ENCODE data around the gene CNDP2. TPM values are rescaled to one million over a fixed set of nuclear protein-coding genes. Genes with fewer than 3 reads are reported as not detected.
"Not testable (repeated sequence)": the region's sequence is repeated elsewhere in the genome, so short reads cannot be mapped to it uniquely, and the experiment has no call there.

Gene CNDP2
- total RNA-seq, 1 donor from 2014 or later = 75.2 TPM

DNA sequence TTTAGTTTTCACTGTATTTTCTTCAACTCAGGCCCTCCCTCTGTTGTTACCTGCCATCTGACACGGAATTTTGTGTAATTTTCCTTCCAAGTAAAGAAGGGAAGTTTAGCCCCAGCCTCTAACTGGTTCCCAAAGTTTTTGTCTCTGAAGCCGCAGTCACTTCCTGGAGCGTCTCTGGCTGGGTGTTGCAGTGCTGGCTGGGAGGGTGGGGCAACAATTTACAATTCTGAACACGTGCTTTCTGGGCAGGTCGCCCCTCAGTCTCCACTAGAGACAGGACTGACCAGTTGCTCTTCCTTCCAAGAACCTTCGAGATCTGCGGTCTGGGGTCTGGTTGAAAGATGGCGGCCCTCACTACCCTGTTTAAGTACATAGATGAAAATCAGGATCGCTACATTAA lies 3.5 kb downstream of the CNDP2 start:
- Mint-ChIP-seq H3K27ac (ENCODE audit: unreplicated experiment) (peak overlapping the region; percentile 42), H3K4me3 (ENCODE audit: unreplicated experiment) (peak overlapping the region; percentile 8), H3K4me1 (ENCODE audit: unreplicated experiment) (peaks cover 28% of the 10 kb centered on the region), H3K27me3 (ENCODE audit: unreplicated experiment) (no peaks in the 10 kb centered on the region), H3K36me3 (ENCODE audit: unreplicated experiment) (peaks cover 17% of the 10 kb centered on the region), H3K9me3 (ENCODE audit: unreplicated experiment) (no peaks in the 10 kb centered on the region)
- DNase-seq (ENCODE audit: extremely low spot score, unreplicated experiment) = no peak
- no peak for TF ChIP-seq CTCF (IDR thresholded peaks at IDR 0.05)

GRCh38 chr18:74500372-74500771 lies 4.2 kb downstream of the CNDP2 start:
- H3K4me1 Mint-ChIP-seq (ENCODE audit: unreplicated experiment) = peaks cover 27% of the 10 kb centered on the region
- no peak overlapping the region for H3K4me3 Mint-ChIP-seq (ENCODE audit: unreplicated experiment)
- no peak for DNase-seq (ENCODE audit: extremely low spot score, unreplicated experiment)
- no peaks in the 10 kb centered on the region for H3K9me3 Mint-ChIP-seq (ENCODE audit: unreplicated experiment)
- H3K27ac Mint-ChIP-seq (ENCODE audit: unreplicated experiment) = no peak overlapping the region
- H3K27me3 Mint-ChIP-seq (ENCODE audit: unreplicated experiment) = no peaks in the 10 kb centered on the region
- TF ChIP-seq CTCF (IDR thresholded peaks at IDR 0.05) = no peak
- H3K36me3 Mint-ChIP-seq (ENCODE audit: unreplicated experiment) = peaks cover 20% of the 10 kb centered on the region

DNA sequence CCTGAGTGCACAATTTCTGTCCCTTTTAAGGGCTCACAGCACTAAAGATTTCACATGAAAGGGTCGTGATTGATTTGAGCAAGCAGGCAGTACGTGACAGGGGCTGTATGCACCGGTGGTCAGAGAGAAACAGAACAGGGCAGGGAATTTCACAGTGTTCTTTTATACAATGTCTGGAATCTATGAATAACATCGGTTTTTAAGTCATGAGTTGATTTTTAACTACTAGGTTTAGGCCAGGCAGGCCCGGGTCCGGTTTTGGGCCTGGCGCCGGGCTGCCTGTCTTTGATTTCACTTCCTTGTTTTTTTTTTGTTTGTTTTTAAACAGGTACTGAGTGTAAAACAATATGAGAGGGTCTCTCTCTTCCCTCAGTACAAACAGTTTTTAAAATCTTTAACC lies 4.6 kb downstream of the CNDP2 start:
- H3K4me1 Mint-ChIP-seq (ENCODE audit: unreplicated experiment) = peaks cover 26% of the 10 kb centered on the region
- H3K4me3 Mint-ChIP-seq (ENCODE audit: unreplicated experiment); DNase-seq (ENCODE audit: extremely low spot score, unreplicated experiment); H3K27me3 Mint-ChIP-seq (ENCODE audit: unreplicated experiment); H3K9me3 Mint-ChIP-seq (ENCODE audit: unreplicated experiment): not testable (repeated sequence)
- peaks cover 23% of the 10 kb centered on the region for H3K36me3 Mint-ChIP-seq (ENCODE audit: unreplicated experiment)
- peak overlapping the region; percentile 11 for H3K27ac Mint-ChIP-seq (ENCODE audit: unreplicated experiment)

DNA sequence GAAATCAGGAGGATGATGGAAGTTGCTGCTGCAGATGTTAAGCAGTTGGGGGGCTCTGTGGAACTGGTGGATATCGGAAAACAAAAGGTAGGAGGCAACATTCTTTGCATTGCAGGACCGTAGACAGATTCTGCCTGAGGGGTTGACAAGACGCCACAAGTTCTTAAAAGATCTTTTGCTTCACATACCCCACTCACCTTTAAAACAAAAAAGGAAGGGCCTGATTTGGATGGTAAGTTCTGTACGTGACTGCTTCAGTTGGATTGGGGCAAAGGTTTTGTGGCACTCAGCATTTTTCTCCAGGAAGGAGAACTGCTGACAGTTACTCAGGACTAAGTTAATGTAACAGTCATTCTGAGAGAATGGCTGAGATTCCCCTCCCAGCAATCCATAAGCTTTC lies 5.2 kb downstream of the CNDP2 start:
- H3K36me3 Mint-ChIP-seq (ENCODE audit: unreplicated experiment) = peaks cover 23% of the 10 kb centered on the region
- no peak for TF ChIP-seq CTCF (IDR thresholded peaks at IDR 0.05)
- H3K4me1 Mint-ChIP-seq (ENCODE audit: unreplicated experiment) = peaks cover 26% of the 10 kb centered on the region
- no peaks in the 10 kb centered on the region for H3K9me3 Mint-ChIP-seq (ENCODE audit: unreplicated experiment)
- no peaks in the 10 kb centered on the region for H3K27me3 Mint-ChIP-seq (ENCODE audit: unreplicated experiment)
- H3K4me3 Mint-ChIP-seq (ENCODE audit: unreplicated experiment) = no peak overlapping the region
- DNase-seq (ENCODE audit: extremely low spot score, unreplicated experiment) = no peak
- H3K27ac Mint-ChIP-seq (ENCODE audit: unreplicated experiment) = peak overlapping the region; percentile 11

DNA sequence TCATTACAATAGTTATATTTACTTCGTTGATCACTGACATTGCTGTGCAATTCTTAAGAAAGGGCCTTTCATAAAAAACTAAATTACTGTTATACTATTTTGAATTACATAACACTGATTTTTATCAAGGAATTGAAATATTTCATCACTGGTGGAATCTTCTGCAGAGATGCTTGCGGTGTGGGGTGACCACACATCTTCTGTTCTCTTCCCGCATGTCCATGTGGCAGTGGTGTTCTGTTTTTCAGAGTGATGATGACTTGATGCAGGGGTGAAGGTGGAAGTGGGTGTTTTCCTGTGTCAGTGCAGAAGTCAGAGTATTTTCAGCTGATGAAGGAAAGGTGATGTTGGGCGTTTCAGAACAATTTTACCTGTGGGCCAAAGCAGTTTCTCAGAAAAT lies 7.0 kb downstream of the CNDP2 start:
- Mint-ChIP-seq H3K9me3 (ENCODE audit: unreplicated experiment) (no peaks in the 10 kb centered on the region), H3K4me1 (ENCODE audit: unreplicated experiment) (peaks cover 11% of the 10 kb centered on the region), H3K4me3 (ENCODE audit: unreplicated experiment) (no peak overlapping the region), H3K36me3 (ENCODE audit: unreplicated experiment) (peaks cover 40% of the 10 kb centered on the region), H3K27ac (ENCODE audit: unreplicated experiment) (no peak overlapping the region), H3K27me3 (ENCODE audit: unreplicated experiment) (no peaks in the 10 kb centered on the region)
- no peak for TF ChIP-seq CTCF (IDR thresholded peaks at IDR 0.05)
- DNase-seq (ENCODE audit: extremely low spot score, unreplicated experiment) = no peak

DNA sequence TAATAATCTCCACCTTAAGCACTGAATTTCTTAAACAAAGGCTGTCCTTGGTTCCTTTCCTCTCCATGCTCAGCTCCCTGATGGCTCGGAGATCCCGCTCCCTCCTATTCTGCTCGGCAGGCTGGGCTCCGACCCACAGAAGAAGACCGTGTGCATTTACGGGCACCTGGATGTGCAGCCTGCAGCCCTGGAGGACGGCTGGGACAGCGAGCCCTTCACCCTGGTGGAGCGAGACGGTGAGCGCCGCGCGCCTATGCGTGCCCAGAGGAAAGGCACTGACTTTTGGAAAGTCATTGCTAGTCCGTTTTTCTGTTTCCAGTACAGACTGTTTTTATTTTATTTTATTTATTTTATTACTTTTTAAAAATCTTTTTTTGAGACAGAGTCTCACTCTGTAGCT lies 9.6 kb downstream of the CNDP2 start:
- no peak for DNase-seq (ENCODE audit: extremely low spot score, unreplicated experiment)
- Mint-ChIP-seq H3K4me3 (ENCODE audit: unreplicated experiment) (no peak overlapping the region), H3K4me1 (ENCODE audit: unreplicated experiment) (no peaks in the 10 kb centered on the region), H3K9me3 (ENCODE audit: unreplicated experiment) (no peaks in the 10 kb centered on the region), H3K27me3 (ENCODE audit: unreplicated experiment) (no peaks in the 10 kb centered on the region), H3K36me3 (ENCODE audit: unreplicated experiment) (peaks cover 52% of the 10 kb centered on the region), H3K27ac (ENCODE audit: unreplicated experiment) (no peak overlapping the region)
- no peak for TF ChIP-seq CTCF (IDR thresholded peaks at IDR 0.05)
